ENCODE results near the gene SLC6A1. TPM values are rescaled to one million over a fixed set of nuclear protein-coding genes. Genes with fewer than 3 reads are reported as not detected.

Gene SLC6A1
- total RNA-seq, 1 donor from 2014 or later, result 0.57 TPM

DNA sequence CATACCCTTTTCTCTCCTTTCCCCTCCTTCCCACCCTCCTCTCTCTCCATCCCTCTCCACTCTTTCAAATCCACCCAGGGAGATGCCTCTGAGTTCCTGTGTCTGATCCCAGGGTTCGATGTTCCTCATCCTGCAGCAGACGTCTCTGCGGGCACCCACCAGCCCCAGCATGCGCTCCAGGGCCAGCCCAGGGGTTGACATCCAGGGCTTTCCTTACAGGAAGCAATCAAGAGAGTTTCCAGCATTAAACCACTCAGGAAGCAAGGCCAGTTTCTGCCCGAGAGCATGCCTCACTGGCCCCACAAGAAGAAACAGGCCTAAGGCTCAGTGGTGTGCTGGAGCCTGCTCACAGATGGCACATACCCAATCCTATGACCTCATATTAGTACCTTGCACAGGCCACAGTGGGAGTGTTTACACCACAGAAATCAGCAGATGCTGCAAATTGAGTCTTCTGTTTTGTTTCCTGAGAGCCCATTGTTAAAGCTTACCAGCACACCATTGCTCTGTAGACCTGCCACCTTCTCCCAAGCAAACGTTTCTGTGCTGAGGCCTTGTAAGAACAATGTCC is 13.2 kb downstream of the SLC6A1 start:
- intact Hi-C loops (cut with DNase I), result no loop called here
- no peak for ATAC-seq
- DNase-seq (ENCODE audit: missing footprints), result no peak

DNA sequence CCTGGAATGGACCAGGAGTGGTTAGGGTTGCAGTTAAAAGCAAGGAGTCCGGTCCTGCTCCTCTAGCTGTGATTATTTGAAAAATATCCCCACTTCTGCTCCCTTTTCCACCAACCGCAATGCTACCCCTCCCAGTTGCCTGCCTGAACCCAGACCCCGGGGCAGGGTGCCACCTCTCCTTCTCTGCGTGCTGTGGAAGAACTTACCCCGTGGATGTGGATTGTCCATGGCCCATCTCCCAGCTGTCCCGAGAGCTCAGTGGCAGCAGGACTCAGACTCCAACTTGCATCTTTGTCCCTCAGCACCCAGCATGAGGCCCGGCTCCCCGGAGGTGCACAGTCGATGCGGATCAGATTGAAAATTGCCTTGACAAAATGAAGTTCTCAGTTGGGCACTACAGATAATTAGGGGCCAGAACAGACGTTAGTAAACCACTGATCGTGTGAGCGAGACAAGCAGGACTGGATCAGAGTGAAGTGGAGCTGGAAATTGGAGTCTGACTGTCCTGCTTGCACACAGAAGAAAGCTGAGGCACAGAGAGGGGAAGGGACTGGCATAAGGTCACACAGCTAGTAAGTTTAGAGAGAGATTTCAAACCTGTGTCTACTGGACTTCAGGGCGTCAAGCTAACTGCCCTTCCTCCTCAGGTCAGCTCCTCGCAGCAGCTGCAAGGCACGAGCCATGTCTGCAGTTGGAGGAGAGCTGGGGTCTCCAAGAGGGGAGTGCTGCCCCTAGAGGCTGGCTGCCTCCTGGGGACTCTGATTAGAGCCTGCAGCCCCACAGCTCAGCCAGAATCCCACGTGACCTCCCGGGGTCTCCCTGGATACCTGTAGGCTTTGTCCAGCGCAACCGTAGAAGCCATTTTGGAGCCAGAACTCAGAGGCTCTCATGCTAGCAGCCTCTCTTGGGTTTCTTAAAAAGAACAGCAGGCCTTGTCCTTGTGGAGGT is 14.7 kb downstream of the SLC6A1 start:
- ATAC-seq, result no peak
- intact Hi-C loops (cut with DNase I), result no loop called here
- DNase-seq (ENCODE audit: missing footprints), result no peak

DNA sequence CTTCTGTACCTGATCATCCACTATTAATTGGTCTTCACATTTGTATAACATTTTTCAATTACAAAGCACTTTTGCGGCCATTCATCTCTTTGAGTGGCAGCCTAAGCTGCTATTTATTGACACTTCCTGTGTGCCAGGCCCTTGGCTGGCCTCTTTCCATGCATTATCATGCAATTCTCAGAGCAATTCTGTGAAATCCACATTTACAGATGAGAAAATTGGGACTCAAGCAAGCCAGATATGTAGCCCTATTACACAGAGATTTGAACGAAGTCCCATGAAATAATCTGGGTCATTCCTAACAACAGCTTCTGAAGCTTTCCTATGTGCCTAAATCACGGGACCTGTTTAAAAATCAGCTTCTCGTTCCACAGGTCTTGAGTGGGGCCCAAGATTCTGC is 17.4 kb downstream of the SLC6A1 start:
- DNase-seq (ENCODE audit: missing footprints) (no peak), ATAC-seq (no peak)
- intact Hi-C loops (cut with DNase I), result no loop called here

DNA sequence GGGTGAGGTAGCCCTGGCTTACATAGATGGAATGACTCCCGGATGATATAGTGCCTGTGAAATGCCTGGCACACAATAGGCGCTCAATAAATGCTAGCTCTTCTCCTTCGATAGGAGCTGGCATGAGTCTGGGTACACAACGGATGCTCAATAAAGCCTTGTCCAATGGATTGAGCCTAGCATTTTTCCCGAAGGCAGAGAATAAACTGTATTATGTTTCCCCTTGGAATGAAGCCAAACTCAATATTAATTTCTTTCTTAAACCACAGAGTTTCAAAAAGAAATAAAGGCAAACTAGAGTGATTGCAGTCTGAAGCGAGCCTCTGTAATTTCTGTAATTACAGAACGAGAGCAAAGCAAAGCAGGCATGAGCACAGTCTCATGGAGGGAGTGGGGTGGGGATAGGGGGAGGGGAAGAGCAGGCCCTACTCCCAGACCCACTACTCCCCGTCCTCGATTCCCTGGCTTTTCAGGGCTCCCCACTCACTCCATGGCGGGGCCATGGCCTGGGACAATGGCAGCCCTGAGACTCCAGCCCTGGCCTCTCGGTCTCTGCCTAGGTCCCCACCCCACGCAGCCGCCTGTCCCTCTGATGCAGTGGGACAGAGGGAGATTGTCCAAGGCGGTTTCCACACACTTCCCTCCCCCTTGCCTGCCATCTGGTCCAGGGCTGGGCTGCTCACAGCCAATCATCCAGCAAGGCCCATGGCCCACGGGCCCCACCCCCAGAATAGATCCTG is 18.0 kb downstream of the SLC6A1 start:
- intact Hi-C loops (cut with DNase I), result no loop called here
- no peak for DNase-seq (ENCODE audit: missing footprints)
- no peak for ATAC-seq

DNA sequence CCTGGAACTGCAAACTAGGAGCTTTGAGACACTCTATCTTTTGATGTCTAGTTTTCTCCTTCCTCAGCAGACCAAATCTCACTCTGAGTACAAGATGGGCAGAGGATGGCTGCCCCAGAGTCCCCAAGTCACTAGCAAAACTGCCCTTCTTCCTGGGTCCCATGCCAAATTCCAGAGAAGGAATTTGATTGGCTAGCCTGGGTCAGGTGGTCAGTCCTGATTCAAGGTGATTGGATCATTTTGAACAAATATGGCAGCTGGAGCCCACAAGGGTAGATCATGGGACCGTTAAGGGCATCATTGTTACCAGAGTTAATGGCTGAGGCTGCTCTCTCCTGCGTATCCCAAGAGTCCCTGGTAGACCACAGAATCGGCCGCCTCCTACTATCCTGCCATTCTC is 21.7 kb downstream of the SLC6A1 start:
- ATAC-seq (no peak), DNase-seq (ENCODE audit: missing footprints) (no peak)
- intact Hi-C loops (cut with DNase I), result no loop called here

DNA sequence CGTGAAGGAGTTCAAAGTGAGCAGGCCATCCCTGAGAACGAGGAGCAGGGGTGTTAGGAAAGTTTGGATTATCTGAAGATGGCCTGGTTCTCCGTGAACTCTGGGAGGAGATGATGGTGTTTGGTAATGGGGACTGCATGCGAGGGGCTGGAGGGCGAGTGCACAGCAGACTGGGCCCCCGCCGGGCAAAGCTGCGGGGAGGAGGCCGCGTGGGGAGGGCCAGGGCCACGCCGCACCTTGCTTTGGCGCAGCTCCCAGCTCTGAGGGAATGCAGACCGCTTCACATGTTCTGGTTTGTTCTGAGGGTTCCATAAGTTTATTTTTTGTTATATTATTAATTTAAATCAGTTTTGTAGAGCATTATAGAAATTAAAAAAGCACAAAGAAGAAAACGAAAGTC is 22.2 kb downstream of the SLC6A1 start:
- intact Hi-C loops (cut with DNase I), result no loop called here
- ATAC-seq, result no peak
- no peak for DNase-seq (ENCODE audit: missing footprints)

DNA sequence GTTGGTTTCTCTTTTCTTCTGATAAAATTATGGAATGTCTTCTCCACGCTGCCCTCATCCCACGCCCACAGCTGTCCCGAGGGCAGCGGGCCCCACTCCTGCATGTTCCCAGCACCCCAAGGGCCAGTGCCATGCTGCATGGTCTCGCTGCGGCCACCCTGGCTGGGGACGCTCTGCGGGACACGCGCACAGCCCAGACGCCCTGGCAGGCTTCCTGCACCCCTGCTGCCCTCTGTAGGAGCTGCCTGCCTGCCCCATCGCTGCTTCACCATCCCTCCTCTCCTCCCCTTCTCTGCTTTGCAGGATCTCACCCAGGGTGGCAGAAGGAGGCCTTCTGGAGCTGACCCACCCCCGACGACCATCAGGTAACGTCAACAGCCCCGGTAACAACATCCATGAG is 22.8 kb downstream of the SLC6A1 start:
- DNase-seq (ENCODE audit: missing footprints), result no peak
- ATAC-seq, result no peak
- intact Hi-C loops (cut with DNase I), result no loop called here

DNA sequence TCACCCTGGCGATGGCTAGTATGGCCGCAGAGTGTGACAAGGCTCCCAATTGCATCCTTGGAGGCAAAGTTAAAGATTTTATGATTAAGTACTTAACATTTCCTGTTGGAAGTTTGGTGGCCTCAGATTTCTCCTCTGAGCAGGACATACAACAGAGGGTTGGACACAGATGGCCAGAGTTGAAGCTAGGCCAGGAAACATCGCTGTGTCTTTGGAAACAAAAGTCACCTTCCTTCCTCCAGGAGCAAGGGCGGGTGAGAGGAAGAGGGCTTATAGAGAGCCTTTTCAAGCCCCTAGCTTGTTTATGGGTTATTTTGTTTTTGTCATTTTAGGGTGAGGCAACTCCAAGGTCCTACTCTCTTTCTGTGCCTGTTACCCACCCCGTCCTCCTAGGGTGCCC is 24.2 kb downstream of the SLC6A1 start:
- no peak for ATAC-seq
- intact Hi-C loops (cut with DNase I), result no loop called here
- no peak for DNase-seq (ENCODE audit: missing footprints)

DNA sequence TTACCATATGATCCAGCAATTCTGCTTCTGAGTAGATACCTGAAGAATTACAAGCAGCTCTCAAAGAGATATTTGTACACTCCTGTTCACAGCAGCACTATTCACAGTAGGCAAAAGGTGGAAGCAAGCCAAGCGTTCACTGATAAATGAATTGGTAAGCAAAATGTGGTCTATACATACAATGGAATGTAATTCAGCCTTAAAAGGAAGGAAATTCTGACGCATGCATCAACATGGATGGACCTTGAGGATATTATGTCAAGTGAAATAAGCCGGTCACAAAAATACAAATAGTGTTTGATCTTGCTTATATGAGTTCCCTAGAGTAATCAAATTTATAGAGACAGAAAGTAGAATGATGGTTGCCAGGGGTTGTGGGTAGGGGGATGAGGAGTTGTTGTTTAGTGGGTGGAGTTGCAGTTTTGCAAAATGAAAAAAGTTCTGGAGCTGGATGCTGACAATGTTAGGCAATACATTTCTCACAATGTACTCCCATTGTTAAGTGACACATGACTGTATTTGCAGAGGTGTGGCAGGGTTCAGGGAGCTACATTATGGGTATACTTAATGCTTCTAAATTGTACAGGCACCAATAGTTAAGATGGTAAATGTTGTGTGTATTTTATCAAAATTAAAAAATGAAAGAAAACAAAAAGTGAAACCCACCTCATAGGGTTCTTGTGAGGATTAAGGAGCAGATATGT is 26.7 kb downstream of the SLC6A1 start:
- intact Hi-C loops (cut with DNase I), result no loop called here
- DNase-seq (ENCODE audit: missing footprints) (no peak), ATAC-seq (no peak)

DNA sequence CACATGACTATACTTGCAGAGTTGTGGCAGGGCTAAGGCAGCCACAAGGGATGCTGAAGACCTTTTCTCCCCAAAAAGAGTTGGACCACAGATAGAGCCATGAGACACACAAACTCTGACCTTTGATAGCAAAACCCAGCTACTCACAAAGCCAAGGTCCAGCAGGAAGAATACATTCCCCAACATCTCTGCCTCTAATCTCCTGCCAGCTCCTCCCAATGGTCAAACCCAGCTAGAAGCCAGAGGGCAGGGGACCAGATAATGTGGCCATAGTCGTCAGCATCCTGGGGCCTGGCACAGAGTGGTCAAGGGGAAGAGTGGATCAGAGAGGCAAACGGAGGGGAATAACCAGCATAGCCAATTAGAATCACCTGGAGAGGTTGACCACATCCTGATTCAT is 28.2 kb downstream of the SLC6A1 start:
- DNase-seq (ENCODE audit: missing footprints) (no peak), ATAC-seq (no peak)
- intact Hi-C loops (cut with DNase I), result no loop called here

DNA sequence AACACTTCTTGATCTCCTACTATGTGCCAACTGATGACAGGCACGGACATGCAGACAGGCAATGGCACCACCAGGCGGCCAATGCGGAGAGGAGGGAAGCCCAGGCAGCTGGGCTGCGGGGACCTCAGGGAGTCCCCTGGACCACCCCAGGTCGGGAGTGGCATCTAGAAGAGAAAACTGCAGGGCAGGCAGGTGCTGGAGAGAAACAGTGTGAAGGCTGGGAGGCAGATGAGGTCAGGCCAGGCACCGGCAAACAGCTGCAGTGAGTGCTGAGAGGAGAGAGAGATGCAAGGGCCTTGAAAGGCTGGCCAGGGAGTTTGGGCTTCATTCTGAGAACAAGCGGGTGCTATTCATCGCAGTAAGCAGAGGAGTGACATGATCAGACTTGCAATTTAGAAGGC is 29.1 kb downstream of the SLC6A1 start:
- ATAC-seq, result no peak
- intact Hi-C loops (cut with DNase I), result no loop called here
- DNase-seq (ENCODE audit: missing footprints), result no peak

DNA sequence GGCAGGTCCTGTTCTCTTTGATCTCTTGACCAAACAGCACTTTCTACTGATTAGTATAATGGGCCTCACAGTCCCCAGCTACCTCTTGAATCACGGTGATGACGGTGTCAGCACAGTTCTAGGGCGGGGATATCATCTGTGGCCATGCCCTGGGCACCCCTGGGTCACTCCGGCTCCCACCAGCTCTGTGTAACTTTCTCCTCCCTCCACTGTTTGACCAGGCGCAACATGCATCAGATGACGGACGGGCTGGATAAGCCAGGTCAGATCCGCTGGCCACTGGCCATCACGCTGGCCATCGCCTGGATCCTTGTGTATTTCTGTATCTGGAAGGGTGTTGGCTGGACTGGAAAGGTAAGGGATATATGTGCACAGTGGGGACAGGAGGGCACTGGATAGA is 29.6 kb downstream of the SLC6A1 start:
- ATAC-seq (no peak), DNase-seq (ENCODE audit: missing footprints) (no peak)
- intact Hi-C loops (cut with DNase I), result no loop called here

DNA sequence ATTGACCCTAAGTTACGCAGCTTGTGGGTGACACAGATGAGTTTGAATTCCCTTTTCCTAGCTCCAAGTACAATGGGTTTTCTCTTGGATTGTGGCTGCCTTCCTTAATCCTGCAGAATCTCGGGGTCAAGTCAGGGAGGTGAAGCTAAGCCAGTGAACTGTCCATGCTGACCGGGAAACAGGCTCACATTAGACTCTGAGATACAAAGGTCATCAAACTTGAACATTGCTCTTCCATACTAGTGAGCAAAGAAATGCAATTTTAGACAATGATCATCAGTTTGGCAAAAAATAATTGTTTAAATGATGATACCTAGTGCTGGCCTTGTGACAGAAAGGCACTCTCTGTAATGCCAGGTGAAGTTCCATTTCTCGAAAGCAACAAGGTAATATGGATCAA is 31.6 kb downstream of the SLC6A1 start:
- DNase-seq (ENCODE audit: missing footprints), result no peak
- intact Hi-C loops (cut with DNase I), result no loop called here
- no peak for ATAC-seq

DNA sequence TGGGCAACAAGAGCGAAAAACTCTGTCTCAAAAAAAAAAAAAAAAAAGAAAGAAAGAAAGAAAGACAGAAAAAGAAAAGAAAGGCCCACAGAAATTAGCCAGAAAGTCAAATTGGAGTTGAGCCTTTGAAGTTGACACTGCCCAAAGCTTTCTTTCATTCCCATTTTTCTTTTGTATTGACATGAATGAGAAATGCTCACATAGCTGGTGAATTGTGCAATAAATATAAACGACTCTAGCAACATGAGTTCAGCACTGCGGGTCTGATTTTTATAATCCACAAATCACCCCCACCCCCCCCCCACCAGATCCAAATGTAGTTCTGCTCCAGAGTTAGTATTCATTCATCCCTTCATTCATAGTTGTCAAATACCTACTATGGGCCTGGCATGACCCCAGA is 37.4 kb downstream of the SLC6A1 start:
- DNase-seq (ENCODE audit: missing footprints), result no peak
- ATAC-seq, result no peak
- intact Hi-C loops (cut with DNase I), result no loop called here

DNA sequence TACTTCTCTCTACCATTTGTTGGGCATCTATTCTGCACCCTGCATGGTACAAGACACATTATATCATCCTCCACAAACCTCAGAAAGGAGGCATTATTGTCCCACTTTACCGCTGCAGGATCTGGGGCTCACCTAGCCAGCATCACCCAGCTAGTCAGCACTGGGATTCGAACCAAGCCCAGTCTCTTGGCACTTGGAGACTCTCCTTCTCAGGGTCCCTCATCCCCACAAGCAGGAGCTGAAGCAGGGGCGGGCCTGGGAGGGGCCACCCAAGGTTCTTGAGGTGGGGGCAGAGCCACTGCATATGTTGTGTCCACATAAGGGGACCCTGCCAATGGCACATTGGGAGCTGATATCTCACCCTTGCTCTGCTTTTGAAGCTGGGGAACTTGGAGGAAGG is 41.3 kb downstream of the SLC6A1 start:
- ATAC-seq (no peak), DNase-seq (ENCODE audit: missing footprints) (no peak)
- intact Hi-C loops (cut with DNase I), result no loop called here

DNA sequence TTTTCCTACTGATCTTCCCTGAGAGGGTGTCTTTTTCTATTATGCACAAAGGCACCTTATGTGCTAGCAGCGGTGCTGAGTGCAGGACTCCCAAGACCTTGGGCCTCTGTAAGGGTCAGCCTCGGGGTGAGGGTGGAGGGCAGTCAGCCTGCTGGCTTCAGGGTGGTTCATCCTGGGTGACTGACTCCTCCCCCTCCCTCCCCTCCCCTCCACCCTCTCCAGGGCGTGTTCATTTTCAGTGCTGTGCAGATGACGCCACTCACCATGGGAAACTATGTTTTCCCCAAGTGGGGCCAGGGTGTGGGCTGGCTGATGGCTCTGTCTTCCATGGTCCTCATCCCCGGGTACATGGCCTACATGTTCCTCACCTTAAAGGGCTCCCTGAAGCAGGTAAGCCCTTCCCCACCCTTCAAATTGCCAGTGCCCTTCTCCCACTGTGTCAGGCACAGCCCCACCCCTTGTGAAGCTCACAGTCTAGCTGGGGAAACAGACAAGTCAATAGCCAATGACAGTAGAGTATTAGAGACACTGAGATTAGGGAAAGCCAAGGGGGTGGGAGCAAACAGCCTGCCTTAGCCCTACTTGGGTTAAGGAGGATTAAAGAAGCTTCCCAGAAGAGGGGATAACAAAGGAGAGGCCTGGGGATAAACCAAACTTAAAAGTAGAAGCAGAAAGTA is 41.9 kb downstream of the SLC6A1 start:
- DNase-seq (ENCODE audit: missing footprints), result no peak
- intact Hi-C loops (cut with DNase I), result no loop called here
- no peak for ATAC-seq

DNA sequence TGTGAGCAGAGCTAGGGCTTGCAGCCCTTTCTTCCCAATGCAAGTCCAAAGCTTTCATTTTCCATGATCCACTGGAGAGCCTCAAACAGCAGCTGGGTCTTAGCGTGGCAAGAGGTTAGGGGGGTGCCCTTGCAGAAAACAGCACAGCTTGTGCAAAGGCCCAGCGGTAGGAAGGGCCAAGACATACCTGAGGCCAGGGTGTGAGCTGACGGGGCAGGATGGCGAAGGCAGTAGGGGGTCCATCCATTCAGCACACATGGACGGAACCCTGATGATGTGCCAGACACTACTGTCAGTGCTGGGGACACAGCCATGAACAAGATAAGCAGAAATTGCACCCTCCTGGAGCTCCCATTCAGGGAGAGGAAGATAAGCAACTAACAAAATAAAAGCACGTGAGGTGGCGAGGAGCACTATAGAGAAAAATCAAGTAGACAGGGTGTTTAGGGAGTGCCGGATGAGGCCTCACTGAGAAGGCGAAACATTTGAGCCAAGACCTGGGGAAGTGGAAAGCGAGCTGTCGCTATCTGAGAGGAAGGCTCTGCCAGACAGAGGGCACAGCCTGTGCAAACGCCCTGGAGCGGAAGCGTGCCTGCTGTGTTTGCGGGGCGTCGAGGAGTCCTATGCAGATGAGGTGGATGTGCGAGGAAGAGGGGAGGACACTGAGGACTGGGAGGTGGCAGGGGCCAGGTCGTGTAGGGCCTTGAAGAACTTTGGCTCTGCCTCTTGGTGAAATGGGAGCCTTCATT is 43.4 kb downstream of the SLC6A1 start:
- DNase-seq (ENCODE audit: missing footprints) (no peak), ATAC-seq (no peak)
- intact Hi-C loops (cut with DNase I), result no loop called here

DNA sequence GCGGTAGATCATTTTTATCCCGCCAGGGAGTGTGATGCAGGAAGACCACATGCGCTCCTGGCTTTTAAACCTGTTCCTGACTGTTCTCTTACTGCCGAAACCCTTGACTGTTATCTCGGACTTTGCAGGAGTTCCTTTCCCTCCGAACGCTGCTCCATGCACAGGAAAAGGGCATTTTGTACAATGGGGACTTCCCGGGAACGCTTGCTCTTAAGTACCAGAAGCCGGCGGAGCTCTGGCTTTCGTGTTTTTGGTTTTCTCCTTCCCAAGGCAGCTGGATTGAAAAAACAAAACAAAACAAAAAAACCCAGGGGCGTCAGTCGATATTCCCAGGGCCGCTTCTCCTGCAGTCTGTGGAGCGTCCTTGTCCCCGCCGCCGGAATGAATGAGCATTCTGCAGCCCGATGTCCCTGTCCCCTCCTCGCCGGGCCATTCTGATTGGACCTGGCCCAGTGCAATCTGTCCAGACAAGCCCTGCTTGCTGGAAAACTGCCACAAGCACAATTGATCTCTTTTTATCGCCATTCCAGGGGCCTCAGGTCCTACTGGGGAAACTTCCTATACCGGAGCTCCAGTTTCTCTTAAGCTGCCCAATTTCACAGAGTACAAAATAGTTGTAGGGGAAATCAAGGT is 44.8 kb downstream of the SLC6A1 start:
- no peak for DNase-seq (ENCODE audit: missing footprints)
- ATAC-seq, result no peak
- intact Hi-C loops (cut with DNase I), result no loop called here

Data from Right ventricle myocardium inferior (tissue), 1 donor.